Activated CD4-positive, alpha-beta T cell treated with anti-CD3 and anti-CD28 coated beads, Interleukin-2, amount 10 ng/mL, durations not matched to agents 7 days and 5 days (primary cell): Measurements from ENCODE around the gene SIM1. TPM values are rescaled to one million over a fixed set of nuclear protein-coding genes. Genes with fewer than 3 reads are reported as not detected.
A peak's percentile ranks its signal among the peaks of the same experiment; 100 is the strongest.

Experiments used
- CTCF ChIA-PET: fragments of 350-600 bp; sonication (Branson Sonifier 250); formaldehyde crosslinking; loops from one replicate; lab custom pipeline; 2021; ENCODE audit warnings: antibody characterized with exemption; lab: Charles Lee
- POLR2A ChIA-PET: fragments of 350-600 bp; sonication (Branson Sonifier 250); formaldehyde crosslinking; loops from one replicate; lab custom pipeline; 2021; ENCODE audit warnings: antibody characterized with exemption; lab: Charles Lee
- DNase-seq: peaks from one replicate; pipeline ENCODE4 v3.0.0-alpha.2; 2020
- H3K27ac Mint-ChIP-seq: one replicate; pipeline ENCODE4 v1.8.0; 2021; ENCODE audit warnings: mild to moderate bottlenecking, moderate library complexity, mixed read lengths
- H3K27me3 Mint-ChIP-seq: one replicate; pipeline ENCODE4 v1.8.0; 2021; ENCODE audit warnings: mixed read lengths
- H3K36me3 Mint-ChIP-seq: one replicate; pipeline ENCODE4 v1.8.0; 2021; ENCODE audit warnings: low read depth, mixed read lengths
- H3K4me1 Mint-ChIP-seq: one replicate; pipeline ENCODE4 v1.8.0; 2021; ENCODE audit warnings: mixed read lengths
- H3K4me3 Mint-ChIP-seq: one replicate; pipeline ENCODE4 v1.8.0; 2021; ENCODE audit warnings: mild to moderate bottlenecking, moderate library complexity, mixed read lengths
- H3K9me3 Mint-ChIP-seq: one replicate; pipeline ENCODE4 v1.8.0; 2021; ENCODE audit warnings: mixed read lengths
- total RNA-seq, 2 experiments: library from RNA; stranded (reverse); gene quantifications; one replicate each; pipeline ENCODE4 v1.2.3, GENCODE V29; 2021

Gene SIM1
- total RNA-seq, 2 experiments from 2014 or later: not detected

GRCh38 chr6:100458841-100459591 is 5.7 kb downstream of the SIM1 start:
- peaks cover 20% of the 10 kb centered on the region for H3K36me3 Mint-ChIP-seq
- no peak overlapping the region for H3K4me3 Mint-ChIP-seq
- POLR2A ChIA-PET: no interaction called here
- peaks cover 65% of the 10 kb centered on the region for H3K27me3 Mint-ChIP-seq
- H3K4me1 Mint-ChIP-seq: peaks cover 11% of the 10 kb centered on the region
- CTCF ChIA-PET: no interaction called here
- no peak overlapping the region for H3K27ac Mint-ChIP-seq
- no peak for DNase-seq
- peaks cover 6% of the 10 kb centered on the region for H3K9me3 Mint-ChIP-seq

- CTCF ChIA-PET: interaction anchor here (0.7 to 1.9 kb wide), 4 partner anchors 8 to 858 kb away, joined by 3 to 6 read pairs (median 4); partner anchors contain the start of gene SIM1
- Mint-ChIP-seq H3K36me3 (peaks cover 20% of the 10 kb centered on the region), H3K27me3 (peaks cover 51% of the 10 kb centered on the region), H3K27ac (no peak overlapping the region), H3K4me1 (peaks cover 11% of the 10 kb centered on the region), H3K9me3 (peaks cover 6% of the 10 kb centered on the region), H3K4me3 (no peak overlapping the region)
- DNase-seq: no peak
- POLR2A ChIA-PET: no interaction called here
Measured at GRCh38 chr6:100457311-100457990, 7.3 kb downstream of the SIM1 start.

GRCh38 chr6:100456908-100457235 is 7.8 kb downstream of the SIM1 start:
- Mint-ChIP-seq H3K27ac (no peak overlapping the region), H3K4me1 (peaks cover 5% of the 10 kb centered on the region), H3K9me3 (peaks cover 6% of the 10 kb centered on the region), H3K36me3 (peaks cover 17% of the 10 kb centered on the region), H3K27me3 (peaks cover 45% of the 10 kb centered on the region), H3K4me3 (peak overlapping the region; percentile 4)
- no peak for DNase-seq
- CTCF ChIA-PET: interaction anchor here (0.9 to 1.9 kb wide), 4 partner anchors 9 to 852 kb away, joined by 3 to 6 read pairs (median 6); partner anchors contain the start of gene SIM1
- POLR2A ChIA-PET: no interaction called here

- H3K36me3 Mint-ChIP-seq: peaks cover 17% of the 10 kb centered on the region
- H3K27ac Mint-ChIP-seq: peak overlapping the region; percentile 17
- DNase-seq: no peak
- H3K27me3 Mint-ChIP-seq: peaks cover 41% of the 10 kb centered on the region
- POLR2A ChIA-PET: no interaction called here
- peaks cover 1% of the 10 kb centered on the region for H3K4me1 Mint-ChIP-seq
- H3K4me3 Mint-ChIP-seq: peak overlapping the region; percentile 12
- CTCF ChIA-PET: interaction anchor here (0.9 to 1.9 kb wide), 4 partner anchors 9 to 851 kb away, joined by 3 to 6 read pairs (median 6); partner anchors contain the start of gene SIM1
- peaks cover 6% of the 10 kb centered on the region for H3K9me3 Mint-ChIP-seq
Measured at GRCh38 chr6:100456141-100456907, 8.4 kb downstream of the SIM1 start.

- peak overlapping the region; percentile 58 for H3K27ac Mint-ChIP-seq
- H3K27me3 Mint-ChIP-seq: peaks cover 32% of the 10 kb centered on the region
- no peaks in the 10 kb centered on the region for H3K4me1 Mint-ChIP-seq
- DNase-seq: no peak
- H3K9me3 Mint-ChIP-seq: peaks cover 6% of the 10 kb centered on the region
- ChIA-PET CTCF (interaction anchor here (0.9 to 1.9 kb wide), 2 partner anchors 10 to 850 kb away, joined by 5 to 6 read pairs; partner anchors contain the start of gene SIM1), POLR2A (no interaction called here)
- H3K36me3 Mint-ChIP-seq: peaks cover 17% of the 10 kb centered on the region
- H3K4me3 Mint-ChIP-seq: peak overlapping the region; percentile 41
Measured at GRCh38 chr6:100455230-100456124, 9.2 kb downstream of the SIM1 start.

GRCh38 chr6:100454551-100455229 is 10.0 kb downstream of the SIM1 start:
- H3K36me3 Mint-ChIP-seq: peaks cover 17% of the 10 kb centered on the region
- H3K4me1 Mint-ChIP-seq: no peaks in the 10 kb centered on the region
- peak overlapping the region; percentile 41 for H3K4me3 Mint-ChIP-seq
- ChIA-PET CTCF (no interaction called here), POLR2A (no interaction called here)
- no peak for DNase-seq
- H3K27ac Mint-ChIP-seq: peak overlapping the region; percentile 58
- H3K9me3 Mint-ChIP-seq: peaks cover 6% of the 10 kb centered on the region
- peaks cover 26% of the 10 kb centered on the region for H3K27me3 Mint-ChIP-seq

GRCh38 chr6:100453701-100454521 is 10.8 kb downstream of the SIM1 start:
- Mint-ChIP-seq H3K9me3 (peaks cover 6% of the 10 kb centered on the region), H3K36me3 (peaks cover 14% of the 10 kb centered on the region), H3K27me3 (peaks cover 26% of the 10 kb centered on the region), H3K4me1 (no peaks in the 10 kb centered on the region), H3K27ac (no peak overlapping the region), H3K4me3 (no peak overlapping the region)
- ChIA-PET CTCF (no interaction called here), POLR2A (no interaction called here)
- DNase-seq: no peak

- no peak overlapping the region for H3K4me3 Mint-ChIP-seq
- ChIA-PET CTCF (interaction anchor here (1.2 kb wide), 1 partner anchor 14 kb away, joined by 5 read pairs; no protein-coding TSS in a partner anchor), POLR2A (no interaction called here)
- peaks cover 26% of the 10 kb centered on the region for H3K27me3 Mint-ChIP-seq
- peaks cover 14% of the 10 kb centered on the region for H3K36me3 Mint-ChIP-seq
- DNase-seq: no peak
- H3K9me3 Mint-ChIP-seq: peaks cover 6% of the 10 kb centered on the region
- H3K27ac Mint-ChIP-seq: no peak overlapping the region
- H3K4me1 Mint-ChIP-seq: no peaks in the 10 kb centered on the region
Measured at GRCh38 chr6:100452998-100453397, 11.7 kb downstream of the SIM1 start.

GRCh38 chr6:100451577-100451976 is 13.1 kb downstream of the SIM1 start:
- H3K4me1 Mint-ChIP-seq: no peaks in the 10 kb centered on the region
- CTCF ChIA-PET: no interaction called here
- H3K36me3 Mint-ChIP-seq: peaks cover 11% of the 10 kb centered on the region
- no peak for DNase-seq
- peaks cover 6% of the 10 kb centered on the region for H3K9me3 Mint-ChIP-seq
- no peak overlapping the region for H3K27ac Mint-ChIP-seq
- POLR2A ChIA-PET: no interaction called here
- H3K4me3 Mint-ChIP-seq: no peak overlapping the region
- H3K27me3 Mint-ChIP-seq: peaks cover 31% of the 10 kb centered on the region

GRCh38 chr6:100449239-100449691 is 15.5 kb downstream of the SIM1 start:
- H3K27me3 Mint-ChIP-seq: peaks cover 52% of the 10 kb centered on the region
- CTCF ChIA-PET: interaction anchor here (1.2 to 3.8 kb wide), 2 partner anchors 17 to 20 kb away, joined by 3 to 20 read pairs; partner anchors contain the start of gene SIM1

More at GRCh38 chr6:100449239-100449691, 15.5 kb downstream of the SIM1 start:
- no peak for DNase-seq
- POLR2A ChIA-PET: no interaction called here
- peak overlapping the region; percentile 61 for H3K27ac Mint-ChIP-seq
- peaks cover 2% of the 10 kb centered on the region for H3K4me1 Mint-ChIP-seq
- peaks cover 1% of the 10 kb centered on the region for H3K36me3 Mint-ChIP-seq
- no peak overlapping the region for H3K4me3 Mint-ChIP-seq
- no peaks in the 10 kb centered on the region for H3K9me3 Mint-ChIP-seq
